ENCODE results near the gene TTC34.
"Not testable (repeated sequence)": the region's sequence is repeated elsewhere in the genome, so short reads cannot be mapped to it uniquely, and the experiment has no call there.

TTC34 gene

GRCh38 chr1:2655598-2656434, 145.7 kb downstream of the TTC34 start:
- DNase-seq, result not testable (repeated sequence)

- DNase-seq, result peak in 1 of 2 experiments; percentile 5
These were observed 147.0 kb downstream of the TTC34 start for GRCh38 chr1:2654443-2654948.

GRCh38 chr1:2653741-2654442, 147.6 kb downstream of the TTC34 start:
- DNase-seq, result peak in 1 of 2 experiments; percentile 18

GRCh38 chr1:2652926-2653571, 148.4 kb downstream of the TTC34 start:
- not testable (repeated sequence) for DNase-seq

GRCh38 chr1:2652152-2652925, 149.2 kb downstream of the TTC34 start:
- not testable (repeated sequence) for DNase-seq

- DNase-seq, result no peak
These were observed 150.4 kb downstream of the TTC34 start for GRCh38 chr1:2650967-2651645.

- DNase-seq, result no peak
These were observed 154.7 kb downstream of the TTC34 start for GRCh38 chr1:2646837-2647236.

GRCh38 chr1:2645776-2646175, 155.7 kb downstream of the TTC34 start:
- DNase-seq, result no peak

GRCh38 chr1:2645143-2645542, 156.3 kb downstream of the TTC34 start:
- DNase-seq, result no peak

GRCh38 chr1:2644591-2645101, 156.8 kb downstream of the TTC34 start:
- no peak for DNase-seq

- DNase-seq, result no peak
These were observed 157.3 kb downstream of the TTC34 start for GRCh38 chr1:2644171-2644570.

- DNase-seq, result no peak
These were observed 157.9 kb downstream of the TTC34 start for GRCh38 chr1:2643414-2644077.

- peak; percentile 88 for DNase-seq
These were observed 158.7 kb downstream of the TTC34 start for GRCh38 chr1:2642560-2643413.

- no peak for DNase-seq
These were observed 159.3 kb downstream of the TTC34 start for GRCh38 chr1:2642131-2642559.

- no peak for DNase-seq
These were observed 159.9 kb downstream of the TTC34 start for GRCh38 chr1:2641381-2642130.

GRCh38 chr1:2640626-2641025, 160.9 kb downstream of the TTC34 start:
- no peak for DNase-seq

GRCh38 chr1:2639607-2640521, 161.6 kb downstream of the TTC34 start:
- no peak for DNase-seq

GRCh38 chr1:2639203-2639602, 162.3 kb downstream of the TTC34 start:
- no peak for DNase-seq

Data from NCI-H2081 (cell line).